SK-N-SH treated with all-trans-retinoic acid at 6 μM for 48 hours (cell line): Measurements from ENCODE around the gene COL9A3.

Experiments used
- CREB5 ChIP-seq: fragments of 250-450 bp; sonication (Bioruptor Pico); IDR thresholded peaks from 2 replicates; pipeline ENCODE4 v1.5.1; 2020; ENCODE audit warnings: low read depth, mild to moderate bottlenecking, moderate library complexity
- ESRRG ChIP-seq: fragments of 250-450 bp; sonication (Bioruptor Pico); IDR thresholded peaks from 2 replicates; pipeline ENCODE4 v1.6.1; 2021; ENCODE audit warnings: mild to moderate bottlenecking
- TF ChIP-seq, protein P1 (sequence below): fragments of 250-450 bp; sonication (Bioruptor Pico); IDR thresholded peaks from 2 replicates; pipeline ENCODE4 v1.8.0; 2020; ENCODE audit warnings: mild to moderate bottlenecking, moderate library complexity, borderline replicate concordance
- TF ChIP-seq, protein P2 (sequence below): fragments of 250-450 bp; sonication (Bioruptor Pico); IDR thresholded peaks from 2 replicates; pipeline ENCODE4 v1.8.0; 2021; ENCODE audit warnings: low read depth, mild to moderate bottlenecking, moderate library complexity, borderline replicate concordance

- TF ChIP-seq, protein P1, sequence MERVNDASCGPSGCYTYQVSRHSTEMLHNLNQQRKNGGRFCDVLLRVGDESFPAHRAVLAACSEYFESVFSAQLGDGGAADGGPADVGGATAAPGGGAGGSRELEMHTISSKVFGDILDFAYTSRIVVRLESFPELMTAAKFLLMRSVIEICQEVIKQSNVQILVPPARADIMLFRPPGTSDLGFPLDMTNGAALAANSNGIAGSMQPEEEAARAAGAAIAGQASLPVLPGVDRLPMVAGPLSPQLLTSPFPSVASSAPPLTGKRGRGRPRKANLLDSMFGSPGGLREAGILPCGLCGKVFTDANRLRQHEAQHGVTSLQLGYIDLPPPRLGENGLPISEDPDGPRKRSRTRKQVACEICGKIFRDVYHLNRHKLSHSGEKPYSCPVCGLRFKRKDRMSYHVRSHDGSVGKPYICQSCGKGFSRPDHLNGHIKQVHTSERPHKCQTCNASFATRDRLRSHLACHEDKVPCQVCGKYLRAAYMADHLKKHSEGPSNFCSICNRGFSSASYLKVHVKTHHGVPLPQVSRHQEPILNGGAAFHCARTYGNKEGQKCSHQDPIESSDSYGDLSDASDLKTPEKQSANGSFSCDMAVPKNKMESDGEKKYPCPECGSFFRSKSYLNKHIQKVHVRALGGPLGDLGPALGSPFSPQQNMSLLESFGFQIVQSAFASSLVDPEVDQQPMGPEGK, result no peak
- TF ChIP-seq, protein P2, sequence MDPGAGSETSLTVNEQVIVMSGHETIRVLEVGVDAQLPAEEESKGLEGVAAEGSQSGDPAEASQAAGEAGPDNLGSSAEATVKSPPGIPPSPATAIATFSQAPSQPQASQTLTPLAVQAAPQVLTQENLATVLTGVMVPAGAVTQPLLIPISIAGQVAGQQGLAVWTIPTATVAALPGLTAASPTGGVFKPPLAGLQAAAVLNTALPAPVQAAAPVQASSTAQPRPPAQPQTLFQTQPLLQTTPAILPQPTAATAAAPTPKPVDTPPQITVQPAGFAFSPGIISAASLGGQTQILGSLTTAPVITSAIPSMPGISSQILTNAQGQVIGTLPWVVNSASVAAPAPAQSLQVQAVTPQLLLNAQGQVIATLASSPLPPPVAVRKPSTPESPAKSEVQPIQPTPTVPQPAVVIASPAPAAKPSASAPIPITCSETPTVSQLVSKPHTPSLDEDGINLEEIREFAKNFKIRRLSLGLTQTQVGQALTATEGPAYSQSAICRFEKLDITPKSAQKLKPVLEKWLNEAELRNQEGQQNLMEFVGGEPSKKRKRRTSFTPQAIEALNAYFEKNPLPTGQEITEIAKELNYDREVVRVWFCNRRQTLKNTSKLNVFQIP (CRISPR knock-in tag), result no peak
- TF ChIP-seq CREB5 (CRISPR knock-in tag) (no peak), ESRRG (CRISPR knock-in tag) (no peak)
Measured at GRCh38 chr20:62823688-62824475, 7.0 kb downstream of the COL9A3 start.
